OCI-LY1 (cell line): Measurements from ENCODE around the gene GUCY1A2.

Source experiments
- H2AFZ ChIP-seq: fragments of 200-600 bp; sonication (generic), shearing (Covaris generic); 2 replicates; pipeline ENCODE4 v1.6.0; 2014; ENCODE audit warnings: antibody characterized with exemption, mild to moderate bottlenecking, low read length
- H3F3A ChIP-seq: fragments of 200-600 bp; sonication (generic), shearing (Covaris generic); 2 replicates; pipeline ENCODE4 v1.6.0; 2014; ENCODE audit warnings: mild to moderate bottlenecking, antibody characterized with exemption, low read length, moderate library complexity; ENCODE audit not compliant: insufficient read depth
- H3K27ac ChIP-seq: fragments of 200-600 bp; sonication (generic); 2 replicates; pipeline ENCODE4 v1.5.1; 2014; ENCODE audit warnings: low read length, mixed run types, mild to moderate bottlenecking, low read depth; ENCODE audit not compliant: poor library complexity, severe bottlenecking
- H3K27me3 ChIP-seq: fragments of 200-600 bp; sonication (generic); 2 replicates; pipeline ENCODE4 v1.6.0; 2014; ENCODE audit warnings: antibody characterized with exemption, mild to moderate bottlenecking, low read length, moderate library complexity; ENCODE audit not compliant: insufficient read depth
- H3K36me3 ChIP-seq: fragments of 200-600 bp; sonication (generic); 2 replicates; pipeline ENCODE4 v1.6.1; 2014; ENCODE audit warnings: mild to moderate bottlenecking, antibody characterized with exemption, low read length, moderate library complexity, mixed read lengths; ENCODE audit not compliant: insufficient read depth
- H3K4me1 ChIP-seq: fragments of 200-600 bp; sonication (generic); 2 replicates; pipeline ENCODE4 v1.5.1; 2014; ENCODE audit warnings: mild to moderate bottlenecking, low read length, moderate library complexity; ENCODE audit not compliant: insufficient read depth, severe bottlenecking
- H3K4me2 ChIP-seq: fragments of 200-600 bp; sonication (generic), shearing (Covaris generic); 2 replicates; pipeline ENCODE4 v1.6.1; 2014; ENCODE audit warnings: low read length
- H3K4me3 ChIP-seq: fragments of 200-600 bp; sonication (generic); 2 replicates; pipeline ENCODE4 v1.5.1; 2014; ENCODE audit warnings: low read length, low read depth, mild to moderate bottlenecking, mixed read lengths; ENCODE audit not compliant: poor library complexity, severe bottlenecking
- H3K79me2 ChIP-seq: fragments of 200-600 bp; shearing (Covaris generic); 2 replicates; pipeline ENCODE4 v1.6.1; 2016; ENCODE audit warnings: mixed run types, low read length, mixed read lengths; ENCODE audit not compliant: insufficient read depth
- H3K9ac ChIP-seq: fragments of 200-600 bp; sonication (generic), shearing (Covaris generic); 2 replicates; pipeline ENCODE4 v1.6.1; 2014; ENCODE audit warnings: mild to moderate bottlenecking, low read length, mixed read lengths
- H3K9me2 ChIP-seq: fragments of 200-600 bp; sonication (generic), shearing (Covaris generic); 2 replicates; pipeline ENCODE4 v1.6.1; 2014; ENCODE audit warnings: low read depth, mild to moderate bottlenecking, low read length, mixed read lengths
- H3K9me3 ChIP-seq: fragments of 200-600 bp; shearing (Covaris generic); 2 replicates; pipeline ENCODE4 v1.6.1; 2014; ENCODE audit warnings: low read length, mixed read lengths
- H4K20me1 ChIP-seq: fragments of 200-600 bp; sonication (generic), shearing (Covaris generic); 2 replicates; pipeline ENCODE4 v1.6.0; 2016; ENCODE audit warnings: mild to moderate bottlenecking, low read length; ENCODE audit not compliant: insufficient read depth
- EZH2 ChIP-seq: fragments of 200-600 bp; sonication (generic), shearing (Covaris generic); IDR thresholded peaks from 2 replicates; pipeline ENCODE4 v1.8.0; 2017; ENCODE audit warnings: borderline replicate concordance, mixed run types, mild to moderate bottlenecking, antibody characterized with exemption, low read length, moderate library complexity, mixed read lengths
- TF ChIP-seq, protein P1 (sequence below): fragments of 200-600 bp; sonication (generic), shearing (Covaris generic); IDR thresholded peaks from 2 replicates; pipeline ENCODE4 v1.5.1; 2017; ENCODE audit warnings: mild to moderate bottlenecking, antibody characterized with exemption, low read length, moderate library complexity, mixed read lengths

GUCY1A2 gene

GRCh38 chr11:106962995-106963394 lies 55.3 kb downstream of the GUCY1A2 start:
- H3K9ac ChIP-seq: no peak overlapping the region
- no peaks in the 10 kb centered on the region for H3K4me1 ChIP-seq
- H3K27me3 ChIP-seq: no peaks in the 10 kb centered on the region
- H2AFZ ChIP-seq: no peak overlapping the region
- H3K4me3 ChIP-seq: no peak overlapping the region
- H3K9me3 ChIP-seq: no peaks in the 10 kb centered on the region
- no peaks in the 10 kb centered on the region for H3K9me2 ChIP-seq
- no peaks in the 10 kb centered on the region for H4K20me1 ChIP-seq
- no peaks in the 10 kb centered on the region for H3K79me2 ChIP-seq
- no peak overlapping the region for H3K4me2 ChIP-seq
- TF ChIP-seq, protein P1, sequence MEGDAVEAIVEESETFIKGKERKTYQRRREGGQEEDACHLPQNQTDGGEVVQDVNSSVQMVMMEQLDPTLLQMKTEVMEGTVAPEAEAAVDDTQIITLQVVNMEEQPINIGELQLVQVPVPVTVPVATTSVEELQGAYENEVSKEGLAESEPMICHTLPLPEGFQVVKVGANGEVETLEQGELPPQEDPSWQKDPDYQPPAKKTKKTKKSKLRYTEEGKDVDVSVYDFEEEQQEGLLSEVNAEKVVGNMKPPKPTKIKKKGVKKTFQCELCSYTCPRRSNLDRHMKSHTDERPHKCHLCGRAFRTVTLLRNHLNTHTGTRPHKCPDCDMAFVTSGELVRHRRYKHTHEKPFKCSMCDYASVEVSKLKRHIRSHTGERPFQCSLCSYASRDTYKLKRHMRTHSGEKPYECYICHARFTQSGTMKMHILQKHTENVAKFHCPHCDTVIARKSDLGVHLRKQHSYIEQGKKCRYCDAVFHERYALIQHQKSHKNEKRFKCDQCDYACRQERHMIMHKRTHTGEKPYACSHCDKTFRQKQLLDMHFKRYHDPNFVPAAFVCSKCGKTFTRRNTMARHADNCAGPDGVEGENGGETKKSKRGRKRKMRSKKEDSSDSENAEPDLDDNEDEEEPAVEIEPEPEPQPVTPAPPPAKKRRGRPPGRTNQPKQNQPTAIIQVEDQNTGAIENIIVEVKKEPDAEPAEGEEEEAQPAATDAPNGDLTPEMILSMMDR: no peak
- no peak for TF ChIP-seq EZH2
- no peak overlapping the region for H3K27ac ChIP-seq
- H3F3A ChIP-seq: no peaks in the 10 kb centered on the region
- no peaks in the 10 kb centered on the region for H3K36me3 ChIP-seq

DNA sequence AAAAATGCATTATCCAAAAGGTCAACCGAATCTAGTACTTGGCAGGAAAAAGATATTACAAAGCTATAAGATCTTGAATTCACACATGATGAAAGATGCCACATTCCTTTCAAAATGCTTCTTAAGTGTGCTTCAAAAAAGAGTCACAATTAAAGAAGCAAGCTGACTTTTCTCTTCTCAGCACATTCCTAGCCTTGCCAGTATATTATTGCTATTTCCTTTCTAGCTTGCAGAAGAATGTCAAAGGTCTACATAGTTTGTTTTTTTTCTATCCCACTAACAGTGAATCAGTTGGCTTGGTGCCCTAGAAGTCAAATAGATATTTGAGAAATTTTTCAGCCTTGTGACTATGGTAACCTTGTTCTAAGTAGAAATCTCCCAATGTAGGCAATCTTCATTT lies 56.8 kb downstream of the GUCY1A2 start:
- no peaks in the 10 kb centered on the region for H3F3A ChIP-seq
- H3K4me3 ChIP-seq: no peak overlapping the region
- H3K79me2 ChIP-seq: no peaks in the 10 kb centered on the region
- no peak overlapping the region for H2AFZ ChIP-seq
- H3K36me3 ChIP-seq: no peaks in the 10 kb centered on the region
- H4K20me1 ChIP-seq: no peaks in the 10 kb centered on the region
- H3K4me1 ChIP-seq: no peaks in the 10 kb centered on the region
- TF ChIP-seq, protein P1: no peak
- no peak for TF ChIP-seq EZH2
- no peak overlapping the region for H3K4me2 ChIP-seq
- H3K27me3 ChIP-seq: no peaks in the 10 kb centered on the region
- H3K9ac ChIP-seq: no peak overlapping the region
- no peak overlapping the region for H3K27ac ChIP-seq
- no peaks in the 10 kb centered on the region for H3K9me2 ChIP-seq
- H3K9me3 ChIP-seq: no peaks in the 10 kb centered on the region

DNA sequence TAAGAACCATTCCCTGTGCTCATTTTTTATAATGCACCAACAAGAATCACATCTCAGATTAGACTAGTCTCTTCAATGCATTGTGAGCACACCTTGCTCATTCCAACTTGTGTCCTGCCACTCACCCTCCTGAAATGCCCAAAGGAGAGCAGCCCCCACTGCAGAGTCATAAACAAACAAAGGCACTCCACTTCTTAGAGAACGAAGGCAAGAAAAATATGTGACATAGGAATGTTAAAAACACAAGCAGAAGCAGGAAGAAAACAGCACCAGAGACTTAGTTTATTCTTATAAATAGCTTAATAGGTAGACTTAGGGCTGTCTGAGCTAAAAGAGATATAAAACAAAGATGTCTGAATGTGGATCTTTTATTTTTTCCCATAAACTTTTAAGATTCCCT lies 57.2 kb downstream of the GUCY1A2 start:
- H3K9ac ChIP-seq: no peak overlapping the region
- H3K4me3 ChIP-seq: no peak overlapping the region
- no peaks in the 10 kb centered on the region for H3K9me2 ChIP-seq
- no peak overlapping the region for H3K27ac ChIP-seq
- no peaks in the 10 kb centered on the region for H3F3A ChIP-seq
- no peak overlapping the region for H3K4me2 ChIP-seq
- H3K4me1 ChIP-seq: no peaks in the 10 kb centered on the region
- no peak overlapping the region for H2AFZ ChIP-seq
- H3K79me2 ChIP-seq: no peaks in the 10 kb centered on the region
- H3K9me3 ChIP-seq: no peaks in the 10 kb centered on the region
- H3K27me3 ChIP-seq: no peaks in the 10 kb centered on the region
- H3K36me3 ChIP-seq: no peaks in the 10 kb centered on the region
- H4K20me1 ChIP-seq: no peaks in the 10 kb centered on the region
- TF ChIP-seq, protein P1: no peak
- TF ChIP-seq EZH2: no peak
